Neural progenitor cell (in vitro differentiated cells): Measurements from ENCODE around the gene ADRA2B. TPM values are rescaled to one million over a fixed set of nuclear protein-coding genes. Genes with fewer than 3 reads are reported as not detected.
"Not testable (repeated sequence)": the region's sequence is repeated elsewhere in the genome, so short reads cannot be mapped to it uniquely, and the experiment has no call there.

ENCODE experiments used
- DNase-seq: peaks from one replicate; pipeline ENCODE4 v3.0.0-alpha.2; 2016; ENCODE audit warnings: low spot score
- H2AFZ ChIP-seq: fragments of 200-600 bp; sonication (generic); replicated peaks from 2 replicates; pipeline ENCODE4 v1.6.1; 2016; ENCODE audit warnings: antibody characterized with exemption
- H3F3A ChIP-seq: fragments of 200-600 bp; sonication (generic); 2 replicates; pipeline ENCODE4 v1.6.1; 2016; ENCODE audit warnings: antibody characterized with exemption, low read depth
- H3K27ac ChIP-seq: fragments of 200-600 bp; sonication (generic); 2 replicates; pipeline ENCODE4 v1.5.1; 2016; ENCODE audit warnings: mild to moderate bottlenecking
- H3K27me3 ChIP-seq: fragments of 200-600 bp; sonication (generic); 2 replicates; pipeline ENCODE4 v1.6.1; 2016; ENCODE audit warnings: mild to moderate bottlenecking, moderate library complexity
- H3K36me3 ChIP-seq: fragments of 200-600 bp; sonication (generic); 2 replicates; pipeline ENCODE4 v1.5.1; 2016
- H3K4me1 ChIP-seq: fragments of 200-600 bp; sonication (generic); 2 replicates; pipeline ENCODE4 v1.6.1; 2016; ENCODE audit warnings: mixed run types
- H3K4me2 ChIP-seq: fragments of 200-600 bp; sonication (generic); 2 replicates; pipeline ENCODE4 v1.6.1; 2016
- H3K4me3 ChIP-seq: fragments of 200-600 bp; sonication (generic); 2 replicates; pipeline ENCODE4 v1.5.1; 2016
- H3K79me2 ChIP-seq: fragments of 200-600 bp; sonication (generic); 2 replicates; pipeline ENCODE4 v1.6.1; 2016; ENCODE audit warnings: low read depth
- H3K9ac ChIP-seq: fragments of 200-600 bp; sonication (generic); 2 replicates; pipeline ENCODE4 v1.6.1; 2016
- H3K9me3 ChIP-seq: fragments of 200-600 bp; sonication (generic); 2 replicates; pipeline ENCODE4 v1.5.1; 2016; ENCODE audit warnings: low read depth
- H4K20me1 ChIP-seq: fragments of 200-600 bp; sonication (generic); 2 replicates; pipeline ENCODE4 v1.6.1; 2016; ENCODE audit warnings: low read depth
- H3K27ac Mint-ChIP-seq: 3 replicates; pipeline ENCODE4 v1.8.0; 2021; ENCODE audit warnings: mixed read lengths
- H3K27me3 Mint-ChIP-seq: 2 replicates; pipeline ENCODE4 v1.8.0; 2022; ENCODE audit warnings: low read depth, mild to moderate bottlenecking, inconsistent platforms, moderate library complexity, mixed read lengths; ENCODE audit not compliant: insufficient read depth
- H3K36me3 Mint-ChIP-seq: 3 replicates; pipeline ENCODE4 v1.8.0; 2021; ENCODE audit warnings: mixed read lengths
- H3K4me1 Mint-ChIP-seq: 3 replicates; pipeline ENCODE4 v1.8.0; 2021; ENCODE audit warnings: mixed read lengths
- H3K4me3 Mint-ChIP-seq: 3 replicates; pipeline ENCODE4 v1.8.0; 2021; ENCODE audit warnings: mild to moderate bottlenecking, moderate library complexity, mixed read lengths
- H3K9me3 Mint-ChIP-seq: 3 replicates; pipeline ENCODE4 v1.8.0; 2020; ENCODE audit warnings: mixed read lengths
- EZH2 ChIP-seq: fragments of 200-600 bp; sonication (generic); IDR thresholded peaks from 2 replicates; pipeline ENCODE4 v1.6.1; 2017; ENCODE audit warnings: antibody characterized with exemption, mild to moderate bottlenecking, moderate library complexity
- EZH2phosphoT487 ChIP-seq: fragments of 200-600 bp; sonication (generic); IDR thresholded peaks from 2 replicates; pipeline ENCODE4 v1.6.1; 2017; ENCODE audit warnings: antibody characterized with exemption
- total RNA-seq: library from RNA; depleted of rRNA; stranded (reverse); fragments of >200 nt; gene quantifications from 2 replicates; pipeline ENCODE4 v1.2.3, GENCODE V29; 2015; ENCODE audit warnings: low replicate concordance
- TF ChIP-seq, protein P1 (sequence below): fragments of 200-600 bp; sonication (generic); IDR thresholded peaks from 2 replicates; pipeline ENCODE4 v1.5.1; 2017; ENCODE audit warnings: antibody characterized with exemption, mild to moderate bottlenecking

Gene ADRA2B
- total RNA-seq, 1 donor from 2014 or later = 3.0 TPM

DNA sequence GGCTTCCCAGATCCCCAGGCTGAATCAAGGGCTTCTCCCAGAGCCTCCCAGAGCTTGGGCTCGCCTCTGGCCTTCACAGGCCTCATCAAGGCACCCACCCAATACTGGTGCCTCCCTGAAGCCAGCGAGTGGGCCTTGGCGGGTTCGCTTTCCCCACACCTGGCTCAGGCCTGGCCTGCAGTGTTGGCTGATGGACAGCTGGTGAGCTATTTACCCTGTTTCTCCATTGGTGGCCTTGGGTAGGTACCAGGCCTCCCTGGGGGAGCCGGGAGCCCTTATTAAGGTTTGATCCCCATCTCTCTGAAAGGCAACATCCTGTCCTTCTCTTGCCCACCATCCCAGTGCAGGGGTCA is 47.0 kb upstream of the ADRA2B start:
- DNase-seq = no peak
- H3K4me2 ChIP-seq = no peak overlapping the region
- H3K27ac Mint-ChIP-seq = no peak overlapping the region
- H3F3A ChIP-seq = peaks cover 7% of the 10 kb centered on the region
- H3K4me3 Mint-ChIP-seq = no peak overlapping the region
- no peak overlapping the region for H3K9ac ChIP-seq
- peaks cover 12% of the 10 kb centered on the region for H3K4me1 ChIP-seq
- H3K27me3 Mint-ChIP-seq = peaks cover 7% of the 10 kb centered on the region
- no peak for TF ChIP-seq EZH2
- TF ChIP-seq EZH2phosphoT487 = no peak
- TF ChIP-seq, protein P1, sequence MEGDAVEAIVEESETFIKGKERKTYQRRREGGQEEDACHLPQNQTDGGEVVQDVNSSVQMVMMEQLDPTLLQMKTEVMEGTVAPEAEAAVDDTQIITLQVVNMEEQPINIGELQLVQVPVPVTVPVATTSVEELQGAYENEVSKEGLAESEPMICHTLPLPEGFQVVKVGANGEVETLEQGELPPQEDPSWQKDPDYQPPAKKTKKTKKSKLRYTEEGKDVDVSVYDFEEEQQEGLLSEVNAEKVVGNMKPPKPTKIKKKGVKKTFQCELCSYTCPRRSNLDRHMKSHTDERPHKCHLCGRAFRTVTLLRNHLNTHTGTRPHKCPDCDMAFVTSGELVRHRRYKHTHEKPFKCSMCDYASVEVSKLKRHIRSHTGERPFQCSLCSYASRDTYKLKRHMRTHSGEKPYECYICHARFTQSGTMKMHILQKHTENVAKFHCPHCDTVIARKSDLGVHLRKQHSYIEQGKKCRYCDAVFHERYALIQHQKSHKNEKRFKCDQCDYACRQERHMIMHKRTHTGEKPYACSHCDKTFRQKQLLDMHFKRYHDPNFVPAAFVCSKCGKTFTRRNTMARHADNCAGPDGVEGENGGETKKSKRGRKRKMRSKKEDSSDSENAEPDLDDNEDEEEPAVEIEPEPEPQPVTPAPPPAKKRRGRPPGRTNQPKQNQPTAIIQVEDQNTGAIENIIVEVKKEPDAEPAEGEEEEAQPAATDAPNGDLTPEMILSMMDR = no peak
- no peak overlapping the region for H3K4me3 ChIP-seq
- H4K20me1 ChIP-seq = no peaks in the 10 kb centered on the region
- H3K9me3 Mint-ChIP-seq = peaks cover 2% of the 10 kb centered on the region
- H2AFZ ChIP-seq = no peak overlapping the region
- H3K4me1 Mint-ChIP-seq = peaks cover 12% of the 10 kb centered on the region
- no peaks in the 10 kb centered on the region for H3K27me3 ChIP-seq
- H3K27ac ChIP-seq = no peak overlapping the region
- no peaks in the 10 kb centered on the region for H3K9me3 ChIP-seq
- H3K36me3 Mint-ChIP-seq = no peaks in the 10 kb centered on the region
- H3K79me2 ChIP-seq = no peaks in the 10 kb centered on the region
- no peaks in the 10 kb centered on the region for H3K36me3 ChIP-seq

DNA sequence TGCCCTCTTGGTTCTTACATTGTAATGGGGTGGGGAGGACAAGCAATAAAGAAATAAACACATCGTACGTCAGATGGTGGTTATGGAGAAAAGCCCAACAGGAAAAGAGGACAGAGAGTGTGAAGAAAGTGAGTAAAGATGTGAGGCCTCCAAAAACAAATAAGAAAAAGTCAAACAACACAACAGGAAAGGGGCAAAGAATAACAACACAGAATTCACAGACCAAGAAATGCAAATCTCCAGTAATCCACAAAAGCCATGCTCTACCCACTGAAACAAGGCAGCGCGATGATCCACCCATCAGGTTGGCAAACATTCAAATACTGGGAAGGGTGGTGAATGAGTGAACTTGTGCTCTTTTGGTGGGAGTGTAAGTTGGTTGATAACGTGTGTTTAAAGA is 45.5 kb upstream of the ADRA2B start:
- no peaks in the 10 kb centered on the region for H3K36me3 ChIP-seq
- Mint-ChIP-seq H3K9me3 (peaks cover 2% of the 10 kb centered on the region), H3K4me1 (peaks cover 12% of the 10 kb centered on the region), H3K36me3 (no peaks in the 10 kb centered on the region), H3K4me3 (no peak overlapping the region), H3K27me3 (peaks cover 7% of the 10 kb centered on the region), H3K27ac (no peak overlapping the region)
- peaks cover 7% of the 10 kb centered on the region for H3F3A ChIP-seq
- H4K20me1 ChIP-seq = no peaks in the 10 kb centered on the region
- H3K4me3 ChIP-seq = no peak overlapping the region
- TF ChIP-seq EZH2phosphoT487 = no peak
- TF ChIP-seq, protein P1 = no peak
- no peak overlapping the region for H3K27ac ChIP-seq
- H2AFZ ChIP-seq = no peak overlapping the region
- no peak overlapping the region for H3K4me2 ChIP-seq
- no peak overlapping the region for H3K9ac ChIP-seq
- H3K9me3 ChIP-seq = no peaks in the 10 kb centered on the region
- H3K27me3 ChIP-seq = no peaks in the 10 kb centered on the region
- no peak for DNase-seq
- peaks cover 12% of the 10 kb centered on the region for H3K4me1 ChIP-seq
- no peaks in the 10 kb centered on the region for H3K79me2 ChIP-seq

DNA sequence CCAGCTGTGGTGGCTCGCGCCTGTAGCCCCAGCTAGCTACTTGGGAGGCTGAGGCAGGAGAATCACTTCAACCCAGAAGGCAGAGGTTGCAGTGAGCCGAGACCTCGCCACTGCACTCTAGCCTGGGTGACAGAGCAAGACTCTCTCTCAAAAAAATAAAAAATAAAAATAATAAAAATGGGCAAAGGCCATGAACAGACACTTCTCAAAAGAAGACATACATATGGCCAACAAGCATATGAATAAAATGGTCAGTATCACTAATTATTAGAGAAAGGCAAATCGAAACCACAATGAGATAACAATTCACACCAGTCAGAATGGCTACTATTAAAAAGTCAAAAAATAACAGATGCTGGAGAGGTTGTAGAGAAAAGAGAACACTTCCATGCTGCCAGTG is 44.0 kb upstream of the ADRA2B start:
- H3K9ac ChIP-seq, H3K4me3 ChIP-seq, H3K9me3 Mint-ChIP-seq, H3K4me3 Mint-ChIP-seq, H3K27ac ChIP-seq, H3K27ac Mint-ChIP-seq, H3K4me2 ChIP-seq, H3F3A ChIP-seq, H3K36me3 ChIP-seq, H3K36me3 Mint-ChIP-seq, H3K9me3 ChIP-seq, H2AFZ ChIP-seq, H4K20me1 ChIP-seq, H3K79me2 ChIP-seq, H3K27me3 Mint-ChIP-seq, H3K27me3 ChIP-seq, DNase-seq: not testable (repeated sequence)
- H3K4me1 ChIP-seq = peaks cover 12% of the 10 kb centered on the region
- H3K4me1 Mint-ChIP-seq = peaks cover 21% of the 10 kb centered on the region

DNA sequence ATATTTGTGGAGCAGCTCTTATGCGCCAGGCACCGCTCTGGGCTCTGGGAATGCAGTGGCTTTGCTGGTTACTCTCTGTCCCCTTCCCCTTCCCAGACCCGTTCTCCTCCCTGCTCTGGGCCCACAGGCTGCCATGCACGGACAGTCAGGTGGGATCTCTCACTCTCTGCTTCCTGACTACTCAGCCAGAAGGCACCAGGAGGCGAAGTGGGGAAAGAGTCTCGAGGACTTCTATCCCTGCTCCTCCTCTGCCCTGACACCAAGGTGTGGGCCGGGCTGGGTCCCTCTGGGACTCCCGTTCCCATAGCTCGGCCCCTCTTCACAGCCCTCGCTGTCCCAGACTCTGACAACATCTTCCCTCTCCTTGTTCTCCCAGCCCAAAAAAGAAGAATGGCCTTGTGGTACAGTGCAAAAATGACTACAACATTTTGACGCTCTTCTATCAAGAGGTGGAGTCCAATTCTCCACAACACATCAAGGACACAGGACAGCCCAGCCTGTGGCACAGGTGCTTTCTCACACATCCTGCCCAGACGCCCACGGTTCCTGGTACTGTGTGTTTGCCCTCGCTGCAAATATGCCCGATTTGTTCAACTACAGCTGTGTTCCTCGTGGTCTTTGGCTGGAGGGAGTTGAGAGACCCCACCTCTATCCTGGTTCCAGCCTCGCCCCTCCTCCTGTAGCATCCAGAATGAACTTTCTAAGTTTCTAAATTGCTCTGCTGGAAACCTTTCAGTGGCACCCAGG is 42.9 kb upstream of the ADRA2B start:
- DNase-seq = no peak
- H3F3A ChIP-seq = no peaks in the 10 kb centered on the region
- H3K9ac ChIP-seq = no peak overlapping the region
- no peak overlapping the region for H3K27ac ChIP-seq
- H3K79me2 ChIP-seq = no peaks in the 10 kb centered on the region
- H3K4me1 ChIP-seq = peaks cover 2% of the 10 kb centered on the region
- Mint-ChIP-seq H3K4me1 (peaks cover 14% of the 10 kb centered on the region), H3K36me3 (no peaks in the 10 kb centered on the region), H3K27ac (no peak overlapping the region), H3K9me3 (peaks cover 2% of the 10 kb centered on the region), H3K27me3 (peaks cover 7% of the 10 kb centered on the region), H3K4me3 (peak overlapping the region; percentile 44)
- TF ChIP-seq EZH2phosphoT487 (no peak), EZH2 (no peak)
- TF ChIP-seq, protein P1 = no peak
- no peaks in the 10 kb centered on the region for H3K9me3 ChIP-seq
- H3K4me2 ChIP-seq = no peak overlapping the region
- H3K27me3 ChIP-seq = no peaks in the 10 kb centered on the region
- H3K4me3 ChIP-seq = no peak overlapping the region
- no peaks in the 10 kb centered on the region for H4K20me1 ChIP-seq
- no peaks in the 10 kb centered on the region for H3K36me3 ChIP-seq
- no peak overlapping the region for H2AFZ ChIP-seq
